Measurements from ENCODE around the gene REXO4. TPM values are rescaled to one million over a fixed set of nuclear protein-coding genes. Genes with fewer than 3 reads are reported as not detected.
A peak's percentile ranks its signal among the peaks of the same experiment; 100 is the strongest.

REXO4 gene
- total RNA-seq, 2 donors from 2014 or later: 30.2 to 36.5 TPM

GRCh38 chr9:133397895-133398294, 19.9 kb downstream of the REXO4 start:
- no peaks in the 10 kb centered on the region for H3K27me3 ChIP-seq (ENCODE audit: control insufficient read depth, insufficient read depth, low read length, poor library complexity, severe bottlenecking)
- TF ChIP-seq CTCF (conservative IDR thresholded peaks at IDR 0.05): no peak
- no peaks in the 10 kb centered on the region for H3K36me3 ChIP-seq (ENCODE audit: control insufficient read depth, insufficient read depth, low read length)

GRCh38 chr9:133397370-133397769, 20.4 kb downstream of the REXO4 start:
- no peaks in the 10 kb centered on the region for H3K4me1 Mint-ChIP-seq
- H3K27ac ChIP-seq (ENCODE audit: low read depth, low read length): no peak overlapping the region
- H3K4me1 ChIP-seq (ENCODE audit: control insufficient read depth, insufficient read depth, low read length): no peaks in the 10 kb centered on the region
- H3K27ac Mint-ChIP-seq: no peak overlapping the region
- no peak overlapping the region for H3K4me3 ChIP-seq (ENCODE audit: low read length)
- H3K36me3 ChIP-seq (ENCODE audit: control insufficient read depth, insufficient read depth, low read length): no peaks in the 10 kb centered on the region
- WGBS, 2 experiments (ENCODE audit: insufficient coverage in 1 of 2, insufficient read length in 1 of 2): 90 to 91% methylated on average over 5 to 6 of the region's 6 CpGs
- no peaks in the 10 kb centered on the region for H3K9me3 ChIP-seq (ENCODE audit: control insufficient read depth, low read length)
- no peaks in the 10 kb centered on the region for H3K9me3 Mint-ChIP-seq
- peaks cover 14% of the 10 kb centered on the region for H3K27me3 Mint-ChIP-seq (ENCODE audit: insufficient read depth)
- H3K36me3 Mint-ChIP-seq (ENCODE audit: low read depth): no peaks in the 10 kb centered on the region
- H3K27me3 ChIP-seq (ENCODE audit: control insufficient read depth, insufficient read depth, low read length, poor library complexity, severe bottlenecking): no peaks in the 10 kb centered on the region
- H3K4me3 Mint-ChIP-seq: no peak overlapping the region
- no peak for DNase-seq
- TF ChIP-seq CTCF (conservative IDR thresholded peaks at IDR 0.05): no peak
- no peak overlapping the region for H3K9ac ChIP-seq (ENCODE audit: extremely low read depth, low read length, poor library complexity, severe bottlenecking)

More at GRCh38 chr9:133397895-133398294, 19.9 kb downstream of the REXO4 start:
- H3K36me3 Mint-ChIP-seq (ENCODE audit: low read depth): no peaks in the 10 kb centered on the region
- no peaks in the 10 kb centered on the region for H3K9me3 Mint-ChIP-seq
- H3K4me3 Mint-ChIP-seq: no peak overlapping the region
- no peak overlapping the region for H3K27ac Mint-ChIP-seq
- Histone ChIP-seq H3K9ac (ENCODE audit: extremely low read depth, low read length, poor library complexity, severe bottlenecking) (no peak overlapping the region), H3K4me1 (ENCODE audit: control insufficient read depth, insufficient read depth, low read length) (no peaks in the 10 kb centered on the region), H3K9me3 (ENCODE audit: control insufficient read depth, low read length) (no peaks in the 10 kb centered on the region), H3K27ac (ENCODE audit: low read depth, low read length) (no peak overlapping the region), H3K4me3 (ENCODE audit: low read length) (no peak overlapping the region)
- whole genome bisulfite sequencing, 2 experiments (ENCODE audit: insufficient coverage in 1 of 2, insufficient read length in 1 of 2): 86 to 87% methylated on average over 6 to 9 of the region's 9 CpGs
- peaks cover 14% of the 10 kb centered on the region for H3K27me3 Mint-ChIP-seq (ENCODE audit: insufficient read depth)
- H3K4me1 Mint-ChIP-seq: no peaks in the 10 kb centered on the region
- no peak for DNase-seq

DNA sequence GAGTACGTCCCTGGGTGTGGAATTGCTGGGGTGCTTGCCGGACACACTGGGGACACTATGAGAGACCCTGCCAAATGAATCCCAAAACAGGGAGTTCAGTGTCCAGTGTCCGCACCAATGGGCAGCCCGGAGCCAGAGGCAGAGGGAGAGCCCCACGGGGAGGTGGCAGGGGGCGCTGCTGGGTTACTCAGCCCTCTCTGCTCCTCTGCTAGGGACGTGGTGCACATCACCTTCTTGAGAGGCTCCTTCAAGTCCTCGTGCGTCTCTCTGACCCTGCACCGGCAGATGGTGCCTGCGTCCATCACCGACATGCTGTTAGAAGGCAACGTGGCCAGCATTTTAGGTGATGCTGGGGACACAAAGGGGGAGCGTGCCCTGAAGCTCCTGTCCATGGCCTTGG, 20.9 kb downstream of the REXO4 start:
- no peaks in the 10 kb centered on the region for H3K9me3 ChIP-seq (ENCODE audit: control insufficient read depth, low read length)
- no peaks in the 10 kb centered on the region for H3K27me3 ChIP-seq (ENCODE audit: control insufficient read depth, insufficient read depth, low read length, poor library complexity, severe bottlenecking)
- H3K36me3 ChIP-seq (ENCODE audit: control insufficient read depth, insufficient read depth, low read length): no peaks in the 10 kb centered on the region
- no peak overlapping the region for H3K27ac Mint-ChIP-seq
- H3K4me3 ChIP-seq (ENCODE audit: low read length): no peak overlapping the region
- no peak overlapping the region for H3K9ac ChIP-seq (ENCODE audit: extremely low read depth, low read length, poor library complexity, severe bottlenecking)
- H3K4me1 ChIP-seq (ENCODE audit: control insufficient read depth, insufficient read depth, low read length): no peaks in the 10 kb centered on the region
- H3K27ac ChIP-seq (ENCODE audit: low read depth, low read length): no peak overlapping the region
- no peaks in the 10 kb centered on the region for H3K36me3 Mint-ChIP-seq (ENCODE audit: low read depth)
- no peaks in the 10 kb centered on the region for H3K4me1 Mint-ChIP-seq
- DNase-seq: peak; percentile 90
- H3K27me3 Mint-ChIP-seq (ENCODE audit: insufficient read depth): peaks cover 14% of the 10 kb centered on the region
- TF ChIP-seq CTCF (conservative IDR thresholded peaks at IDR 0.05): peak; percentile 80
- H3K4me3 Mint-ChIP-seq: no peak overlapping the region
- H3K9me3 Mint-ChIP-seq: peaks cover 3% of the 10 kb centered on the region
- 50 to 61% methylated on average over 8 to 14 of the region's 14 CpGs for WGBS, 2 experiments (ENCODE audit: insufficient coverage in 1 of 2, insufficient read length in 1 of 2)
